ENCODE results near the gene GTF2H4. TPM values are rescaled to one million over a fixed set of nuclear protein-coding genes. Genes with fewer than 3 reads are reported as not detected.

The GTF2H4 gene
- total and polyA plus RNA-seq, 12 donors, result 3.7 to 71.9 (median 29.9) TPM

GRCh38 chr6:30939473-30939872 is 31.5 kb downstream of the GTF2H4 start:
- Histone ChIP-seq H3K9me3 (replicated peaks in 1 of 3) (no peaks in the 10 kb centered on the region), H3K36me3 (replicated peaks in 1 of 2) (no peaks in the 10 kb centered on the region), H3K27me3 (peaks cover 7% of the 10 kb centered on the region), H3K4me1 (replicated peaks in 1 of 2) (peaks cover 0 to 4% of the 10 kb centered on the region in 2 donors), H3K4me3 (no peak overlapping the region), H3K27ac (no peak overlapping the region)
- TF ChIP-seq, protein P1, sequence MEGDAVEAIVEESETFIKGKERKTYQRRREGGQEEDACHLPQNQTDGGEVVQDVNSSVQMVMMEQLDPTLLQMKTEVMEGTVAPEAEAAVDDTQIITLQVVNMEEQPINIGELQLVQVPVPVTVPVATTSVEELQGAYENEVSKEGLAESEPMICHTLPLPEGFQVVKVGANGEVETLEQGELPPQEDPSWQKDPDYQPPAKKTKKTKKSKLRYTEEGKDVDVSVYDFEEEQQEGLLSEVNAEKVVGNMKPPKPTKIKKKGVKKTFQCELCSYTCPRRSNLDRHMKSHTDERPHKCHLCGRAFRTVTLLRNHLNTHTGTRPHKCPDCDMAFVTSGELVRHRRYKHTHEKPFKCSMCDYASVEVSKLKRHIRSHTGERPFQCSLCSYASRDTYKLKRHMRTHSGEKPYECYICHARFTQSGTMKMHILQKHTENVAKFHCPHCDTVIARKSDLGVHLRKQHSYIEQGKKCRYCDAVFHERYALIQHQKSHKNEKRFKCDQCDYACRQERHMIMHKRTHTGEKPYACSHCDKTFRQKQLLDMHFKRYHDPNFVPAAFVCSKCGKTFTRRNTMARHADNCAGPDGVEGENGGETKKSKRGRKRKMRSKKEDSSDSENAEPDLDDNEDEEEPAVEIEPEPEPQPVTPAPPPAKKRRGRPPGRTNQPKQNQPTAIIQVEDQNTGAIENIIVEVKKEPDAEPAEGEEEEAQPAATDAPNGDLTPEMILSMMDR (IDR thresholded peaks at IDR 0.05), result no peak
- no peak for TF ChIP-seq POLR2A (IDR thresholded peaks at IDR 0.05)
- WGBS, 4 donors, result 29 to 45% (median 35%) methylated on average over 3 of the region's 3 CpGs
- DNase-seq, result peak in 2 of 7 donors; percentile 22 to 25
- intact Hi-C loops (cut with DNase I), result no loop called here

DNA sequence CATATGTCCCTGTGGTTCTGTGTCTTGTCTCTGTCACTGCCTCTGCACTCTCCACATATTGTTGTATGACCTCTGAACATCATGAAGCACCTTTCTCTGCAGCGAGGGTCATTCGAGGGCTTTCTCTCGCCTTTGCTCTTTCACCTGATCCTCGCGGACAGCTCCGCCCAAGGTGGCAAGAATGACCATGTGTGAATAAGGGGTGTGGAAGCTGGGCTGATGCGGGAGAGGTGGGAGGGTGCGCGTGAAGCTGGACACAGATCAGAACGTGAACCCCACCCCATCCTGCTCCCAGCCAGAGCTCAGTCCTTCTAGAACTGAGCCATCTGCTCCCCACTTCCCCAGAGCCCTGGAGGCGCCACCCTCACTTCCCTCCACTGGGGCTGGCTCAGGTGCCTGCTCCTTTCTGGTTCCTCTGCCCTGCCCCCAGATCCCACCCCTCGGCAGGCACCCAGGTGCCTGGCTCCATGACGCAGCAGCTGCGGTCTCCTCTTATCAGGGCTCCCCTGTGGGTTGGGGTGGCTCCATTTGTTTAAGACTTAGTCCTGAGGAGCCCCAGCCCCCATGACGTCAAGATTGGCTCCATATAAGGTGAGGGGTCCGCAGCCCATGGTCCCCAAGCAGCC is 32.5 kb downstream of the GTF2H4 start, which contains the start of gene MUCL3:
TSS of gene MUCL3 (plus strand) at position 613 of the 626 bp plus-strand sequence. CDS start 27 bp downstream, outside the sequence.
- intact Hi-C loops (cut with DNase I), result no loop called here
- Histone ChIP-seq H3K27ac (no peak within 1 kb of the TSS), H3K9me3 (replicated peaks in 1 of 3) (no peaks in the 10 kb centered on the region), H3K36me3 (replicated peaks in 1 of 2) (no peaks in the 10 kb centered on the region), H3K4me3 (no peak within 1 kb of the TSS), H3K27me3 (peaks cover 7% of the 10 kb centered on the region), H3K4me1 (replicated peaks in 1 of 2) (peaks cover 0 to 4% of the 10 kb centered on the region in 2 donors)
- DNase-seq, result no peak
- WGBS, 4 donors, result 66 to 75% (median 70%) methylated on average over 12 to 16 of the region's 16 CpGs
- TF ChIP-seq, protein P1 (IDR thresholded peaks at IDR 0.05), result no peak
- TF ChIP-seq POLR2A (IDR thresholded peaks at IDR 0.05), result no peak

- 10 to 21% (median 17%) methylated on average over 12 to 15 of the region's 15 CpGs for WGBS, 4 donors
- Histone ChIP-seq H3K27me3 (peaks cover 7% of the 10 kb centered on the region), H3K36me3 (replicated peaks in 1 of 2) (no peaks in the 10 kb centered on the region), H3K4me1 (replicated peaks in 1 of 2) (peaks cover 0 to 4% of the 10 kb centered on the region in 2 donors), H3K9me3 (replicated peaks in 1 of 3) (no peaks in the 10 kb centered on the region), H3K4me3 (no peak overlapping the region), H3K27ac (no peak overlapping the region)
- DNase-seq, result peak; percentile 59 to 93 (median 87)
- intact Hi-C loops (cut with DNase I), result no loop called here
- TF ChIP-seq POLR2A (IDR thresholded peaks at IDR 0.05), result no peak
- TF ChIP-seq, protein P1 (IDR thresholded peaks at IDR 0.05), result peak; percentile 31 to 70 (median 58)
Measured at GRCh38 chr6:30942338-30943060, 34.5 kb downstream of the GTF2H4 start.

- WGBS, 4 donors, result 84 to 97% (median 93%) methylated on average over 4 of the region's 4 CpGs
- TF ChIP-seq POLR2A (IDR thresholded peaks at IDR 0.05), result no peak
- TF ChIP-seq, protein P1 (IDR thresholded peaks at IDR 0.05), result no peak
- intact Hi-C loops (cut with DNase I), result no loop called here
- no peak for DNase-seq
- no peak overlapping the region for H3K27ac ChIP-seq
- no peaks in the 10 kb centered on the region for H3K9me3 ChIP-seq (replicated peaks in 1 of 3)
- peaks cover 7% of the 10 kb centered on the region for H3K27me3 ChIP-seq
- H3K36me3 ChIP-seq (replicated peaks in 1 of 2), result no peaks in the 10 kb centered on the region
- H3K4me3 ChIP-seq, result no peak overlapping the region
- H3K4me1 ChIP-seq (replicated peaks in 1 of 2), result peaks cover 0 to 4% of the 10 kb centered on the region in 2 donors
Measured at GRCh38 chr6:30944051-30944450, 36.0 kb downstream of the GTF2H4 start.

Data from adrenal gland (tissue), 12 donors.